H9 (cell line): ENCODE data around the gene OR1A2. TPM values are rescaled to one million over a fixed set of nuclear protein-coding genes. Genes with fewer than 3 reads are reported as not detected.

Experiments
- DNase-seq: peaks from one replicate; pipeline ENCODE4 v3.0.0-alpha.2; 2017
- H2AFZ ChIP-seq: one replicate; pipeline ENCODE4 v1.6.1; 2013; ENCODE audit warnings: mild to moderate bottlenecking, low read length, control low read depth, moderate library complexity
- H2AK5ac ChIP-seq: 2 replicates; pipeline ENCODE4 v1.6.1; 2013; ENCODE audit warnings: low read length, control low read depth, mixed read lengths; ENCODE audit not compliant: insufficient read length
- H2BK120ac ChIP-seq: one replicate; pipeline ENCODE4 v1.6.1; 2013; ENCODE audit warnings: low read depth, mild to moderate bottlenecking, low read length, control low read depth, inconsistent platforms; ENCODE audit not compliant: poor library complexity, severe bottlenecking
- H2BK12ac ChIP-seq: 2 replicates; pipeline ENCODE4 v1.6.1; 2013; ENCODE audit warnings: low read length, control low read depth, mixed read lengths, low read depth; ENCODE audit not compliant: insufficient read length
- H2BK15ac ChIP-seq: 2 replicates; pipeline ENCODE4 v1.6.1; 2013; ENCODE audit warnings: low read depth, low read length, control low read depth
- H2BK20ac ChIP-seq: one replicate; pipeline ENCODE4 v1.6.1; 2013; ENCODE audit warnings: low read depth, mild to moderate bottlenecking, low read length, control low read depth, inconsistent platforms; ENCODE audit not compliant: poor library complexity, severe bottlenecking
- H2BK5ac ChIP-seq: 2 replicates; pipeline ENCODE4 v1.6.1; 2013; ENCODE audit warnings: low read length, control low read depth, mixed read lengths; ENCODE audit not compliant: insufficient read length
- H3K14ac ChIP-seq: 2 replicates; pipeline ENCODE4 v1.6.1; 2013; ENCODE audit warnings: low read length, control low read depth; ENCODE audit not compliant: insufficient read depth
- H3K18ac ChIP-seq: 2 replicates; pipeline ENCODE4 v1.6.1; 2013; ENCODE audit warnings: low read depth, mild to moderate bottlenecking, mixed read lengths, low read length, control low read depth; ENCODE audit not compliant: insufficient read length
- H3K23ac ChIP-seq: 2 replicates; pipeline ENCODE4 v1.6.1; 2013; ENCODE audit warnings: low read length, control low read depth, mixed read lengths, low read depth; ENCODE audit not compliant: insufficient read length
- H3K23me2 ChIP-seq: 2 replicates; pipeline ENCODE4 v1.6.1; 2013; ENCODE audit warnings: low read depth, mild to moderate bottlenecking, mixed read lengths, low read length, control low read depth; ENCODE audit not compliant: insufficient read length, poor library complexity, severe bottlenecking
- H3K27ac ChIP-seq: 2 replicates; pipeline ENCODE4 v1.5.1; 2013; ENCODE audit warnings: low read length, control low read depth, mixed read lengths, low read depth; ENCODE audit not compliant: insufficient read length
- H3K27me3 ChIP-seq: 2 replicates; pipeline ENCODE4 v1.6.1; 2013; ENCODE audit warnings: low read length, control low read depth, inconsistent platforms; ENCODE audit not compliant: insufficient read depth
- H3K4ac ChIP-seq: 2 replicates; pipeline ENCODE4 v1.6.1; 2013; ENCODE audit warnings: low read depth, mild to moderate bottlenecking, control low read depth, inconsistent platforms, low read length, moderate library complexity
- H3K4me1 ChIP-seq: 2 replicates; pipeline ENCODE4 v1.6.1; 2013; ENCODE audit warnings: low read length, control low read depth, inconsistent platforms; ENCODE audit not compliant: insufficient read depth
- H3K4me2 ChIP-seq: 2 replicates; pipeline ENCODE4 v1.6.1; 2013; ENCODE audit warnings: low read length, control low read depth, mixed read lengths; ENCODE audit not compliant: insufficient read length, insufficient read depth
- H3K56ac ChIP-seq: 2 replicates; pipeline ENCODE4 v1.6.1; 2013; ENCODE audit warnings: low read depth, mild to moderate bottlenecking, mixed read lengths, low read length, control low read depth; ENCODE audit not compliant: insufficient read length
- H3K79me1 ChIP-seq: 2 replicates; pipeline ENCODE4 v1.6.1; 2013; ENCODE audit warnings: low read depth, mild to moderate bottlenecking, moderate library complexity, low read length, control low read depth, inconsistent platforms; ENCODE audit not compliant: insufficient read depth, poor library complexity, severe bottlenecking
- H3K79me2 ChIP-seq: 2 replicates; pipeline ENCODE4 v1.6.1; 2013; ENCODE audit warnings: low read length, control low read depth, inconsistent platforms; ENCODE audit not compliant: insufficient read depth
- H3K9ac ChIP-seq: 2 replicates; pipeline ENCODE4 v1.6.1; 2013; ENCODE audit warnings: low read length, control low read depth, mixed read lengths; ENCODE audit not compliant: insufficient read length; ENCODE audit errors: extremely low read depth
- H3K9me3 ChIP-seq: one replicate; pipeline ENCODE4 v1.6.1; 2013; ENCODE audit warnings: low read depth, low read length, inconsistent platforms; ENCODE audit not compliant: control insufficient read depth
- H3T11ph ChIP-seq: one replicate; pipeline ENCODE4 v1.6.1; 2013; ENCODE audit warnings: mild to moderate bottlenecking, low read length, control low read depth, inconsistent platforms
- H4K20me1 ChIP-seq: one replicate; pipeline ENCODE4 v1.6.1; 2013; ENCODE audit not compliant: control insufficient read depth, insufficient read length, insufficient read depth
- H4K5ac ChIP-seq: 2 replicates; pipeline ENCODE4 v1.6.1; 2013; ENCODE audit warnings: low read depth, mild to moderate bottlenecking, mixed read lengths, low read length, control low read depth; ENCODE audit not compliant: insufficient read length
- H4K8ac ChIP-seq: replicated peaks from 2 replicates; pipeline ENCODE4 v1.6.1; 2013; ENCODE audit warnings: low read length, control low read depth, mixed read lengths, low read depth; ENCODE audit not compliant: insufficient read length
- H4K91ac ChIP-seq: 2 replicates; pipeline ENCODE4 v1.6.1; 2013; ENCODE audit warnings: low read depth, mild to moderate bottlenecking, moderate library complexity, mixed read lengths, low read length, control low read depth; ENCODE audit not compliant: insufficient read length
- H3K27ac Mint-ChIP-seq, 3 experiments: 2 replicates in 2 of 3; 3 replicates in 1 of 3; pipeline ENCODE4 v1.8.0; 2020 to 2021; ENCODE audit warnings: mixed read lengths in 3 of 3, mild to moderate bottlenecking in 1 of 3, moderate library complexity in 1 of 3
- H3K27me3 Mint-ChIP-seq: 2 replicates; pipeline ENCODE4 v1.8.0; 2021; ENCODE audit warnings: low read depth, mild to moderate bottlenecking, moderate library complexity, mixed read lengths
- H3K36me3 Mint-ChIP-seq, 3 experiments: 2 replicates in 2 of 3; 3 replicates in 1 of 3; pipeline ENCODE4 v1.8.0; 2020 to 2021; ENCODE audit warnings: low read depth in 3 of 3, mixed read lengths in 3 of 3; ENCODE audit not compliant: insufficient read depth in 1 of 3
- H3K4me1 Mint-ChIP-seq, 2 experiments: 2 replicates each; pipeline ENCODE4 v1.8.0; 2020; ENCODE audit warnings: mixed read lengths in 2 of 2
- H3K4me3 Mint-ChIP-seq, 2 experiments: 2 replicates in 1 of 2; 3 replicates in 1 of 2; pipeline ENCODE4 v1.8.0; 2020 to 2021; ENCODE audit warnings: mild to moderate bottlenecking in 2 of 2, mixed read lengths in 2 of 2, moderate library complexity in 1 of 2
- H3K9me3 Mint-ChIP-seq, 2 experiments: 2 replicates in 1 of 2; 3 replicates in 1 of 2; pipeline ENCODE4 v1.8.0; 2020; ENCODE audit warnings: mild to moderate bottlenecking in 2 of 2, mixed read lengths in 2 of 2, moderate library complexity in 1 of 2
- WGBS: extraction: QIAGEN DNeasy Blood & Tissue Kit; methylation state at CpG from one replicate; pipeline ENCODE4 v1.1.7; 2013; ENCODE audit warnings: missing lambda C conversion rate, low lambda C conversion rate, mixed read lengths; ENCODE audit not compliant: insufficient read length; ENCODE audit errors: extremely low coverage; 5-methylcytosine and 5-hydroxymethylcytosine counted together
- total RNA-seq: library from RNA; stranded (reverse); gene quantifications from 2 replicates; pipeline ENCODE4 v1.2.1, GENCODE V29; 2021
- TF ChIP-seq, protein P1 (sequence below): fragments of 200-600 bp; sonication (generic); conservative IDR thresholded peaks from 3 replicates; pipeline ENCODE4 v1.8.0; 2021; ENCODE audit warnings: antibody characterized with exemption, mild to moderate bottlenecking

Gene OR1A2
- total RNA-seq, 1 experiment from 2014 or later: not detected

DNA sequence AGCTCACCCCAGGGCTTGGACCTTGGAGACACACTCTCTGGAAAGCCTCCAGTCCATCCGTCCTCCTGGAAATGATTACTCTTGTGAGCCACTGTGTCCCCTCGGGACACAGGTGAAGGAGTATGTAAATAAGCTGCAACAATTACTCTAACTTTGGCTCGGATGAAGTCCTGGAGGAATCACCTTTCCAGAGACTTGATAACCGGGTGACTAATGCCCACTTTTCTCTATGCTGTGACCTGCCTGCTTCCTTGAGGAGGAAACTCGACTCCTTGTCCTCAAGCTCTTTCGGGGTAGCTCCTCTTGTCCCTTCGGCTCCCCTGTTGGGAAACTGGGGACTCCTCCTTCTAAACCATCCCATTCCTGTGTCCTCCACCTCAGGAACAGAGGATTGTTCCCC, 10.0 kb downstream of the OR1A2 start, which contains the start of gene OR1A1:
Gene OR1A1, plus strand, starts transcription at position 301 of the 400 bp plus-strand sequence. CDS start 7,954 bp downstream, outside the sequence.
- H3K9ac ChIP-seq: no peak within 1 kb of the TSS
- no peak within 1 kb of the TSS for H3K23ac ChIP-seq
- no peak within 1 kb of the TSS for H3K27ac ChIP-seq
- no peak within 1 kb of the TSS for H4K91ac ChIP-seq
- H3K27me3 Mint-ChIP-seq: no peaks in the 10 kb centered on the region; the same call in none of the 2 replicates
- H2BK5ac ChIP-seq: no peak within 1 kb of the TSS
- no peak within 1 kb of the TSS for H3K14ac ChIP-seq
- H3K23me2 ChIP-seq: no peaks in the 10 kb centered on the region
- no peaks in the 10 kb centered on the region for H3K27me3 ChIP-seq
- H3K9me3 Mint-ChIP-seq: peaks cover 66 to 91% of the 10 kb centered on the region in 2 experiments
- H3K27ac Mint-ChIP-seq: no peak within 1 kb of the TSS
- H2AK5ac ChIP-seq: no peak within 1 kb of the TSS
- no peaks in the 10 kb centered on the region for H3K79me2 ChIP-seq
- no CpG with 5 or more reads among the region's 7 CpGs for WGBS
- no peak within 1 kb of the TSS for H4K5ac ChIP-seq
- no peak for DNase-seq
- H3K4me1 ChIP-seq: no peaks in the 10 kb centered on the region
- no peak within 1 kb of the TSS for H3K56ac ChIP-seq
- H3K18ac ChIP-seq: no peak within 1 kb of the TSS
- H4K8ac ChIP-seq: no peak within 1 kb of the TSS
- H3K4me2 ChIP-seq: no peak within 1 kb of the TSS
- H3K36me3 Mint-ChIP-seq: peaks cover 0 to 30% (median 4%) of the 10 kb centered on the region in 3 experiments; a peak in 3 of 7 replicates
- H3T11ph ChIP-seq: no peak within 1 kb of the TSS
- peaks cover 65% of the 10 kb centered on the region for H3K9me3 ChIP-seq
- TF ChIP-seq, protein P1, sequence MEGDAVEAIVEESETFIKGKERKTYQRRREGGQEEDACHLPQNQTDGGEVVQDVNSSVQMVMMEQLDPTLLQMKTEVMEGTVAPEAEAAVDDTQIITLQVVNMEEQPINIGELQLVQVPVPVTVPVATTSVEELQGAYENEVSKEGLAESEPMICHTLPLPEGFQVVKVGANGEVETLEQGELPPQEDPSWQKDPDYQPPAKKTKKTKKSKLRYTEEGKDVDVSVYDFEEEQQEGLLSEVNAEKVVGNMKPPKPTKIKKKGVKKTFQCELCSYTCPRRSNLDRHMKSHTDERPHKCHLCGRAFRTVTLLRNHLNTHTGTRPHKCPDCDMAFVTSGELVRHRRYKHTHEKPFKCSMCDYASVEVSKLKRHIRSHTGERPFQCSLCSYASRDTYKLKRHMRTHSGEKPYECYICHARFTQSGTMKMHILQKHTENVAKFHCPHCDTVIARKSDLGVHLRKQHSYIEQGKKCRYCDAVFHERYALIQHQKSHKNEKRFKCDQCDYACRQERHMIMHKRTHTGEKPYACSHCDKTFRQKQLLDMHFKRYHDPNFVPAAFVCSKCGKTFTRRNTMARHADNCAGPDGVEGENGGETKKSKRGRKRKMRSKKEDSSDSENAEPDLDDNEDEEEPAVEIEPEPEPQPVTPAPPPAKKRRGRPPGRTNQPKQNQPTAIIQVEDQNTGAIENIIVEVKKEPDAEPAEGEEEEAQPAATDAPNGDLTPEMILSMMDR: no peak
- no peak within 1 kb of the TSS for H2BK120ac ChIP-seq
- no peaks in the 10 kb centered on the region for H4K20me1 ChIP-seq
- no peak within 1 kb of the TSS for H2BK15ac ChIP-seq
- no peak within 1 kb of the TSS for H3K4me3 Mint-ChIP-seq
- no peak within 1 kb of the TSS for H3K4ac ChIP-seq
- H3K79me1 ChIP-seq: no peaks in the 10 kb centered on the region
- no peaks in the 10 kb centered on the region for H3K4me1 Mint-ChIP-seq
- H2AFZ ChIP-seq: no peak within 1 kb of the TSS
- no peak within 1 kb of the TSS for H2BK12ac ChIP-seq
- no peak within 1 kb of the TSS for H2BK20ac ChIP-seq
